ENCODE measurements around the gene AKAP6. TPM values are rescaled to one million over a fixed set of nuclear protein-coding genes. Genes with fewer than 3 reads are reported as not detected.

The AKAP6 gene
- total RNA-seq, 1 donor from 2014 or later: 600 TPM

GRCh38 chr14:32630701-32631100 lies 301.6 kb downstream of the AKAP6 start:
- Mint-ChIP-seq H3K36me3 (ENCODE audit: unreplicated experiment) (peaks cover 5% of the 10 kb centered on the region), H3K4me3 (ENCODE audit: unreplicated experiment) (no peak overlapping the region), H3K4me1 (ENCODE audit: low read depth, unreplicated experiment) (no peaks in the 10 kb centered on the region), H3K27me3 (ENCODE audit: unreplicated experiment) (no peaks in the 10 kb centered on the region), H3K9me3 (ENCODE audit: unreplicated experiment) (peaks cover 13% of the 10 kb centered on the region), H3K27ac (ENCODE audit: unreplicated experiment) (no peak overlapping the region)
- DNase-seq: no peak
- no peak for TF ChIP-seq CTCF (IDR thresholded peaks at IDR 0.05; ENCODE audit: partially characterized antibody, unreplicated experiment)

- H3K4me1 Mint-ChIP-seq (ENCODE audit: low read depth, unreplicated experiment): no peaks in the 10 kb centered on the region
- H3K27me3 Mint-ChIP-seq (ENCODE audit: unreplicated experiment): no peaks in the 10 kb centered on the region
- no peak for DNase-seq
- no peak for TF ChIP-seq CTCF (IDR thresholded peaks at IDR 0.05; ENCODE audit: partially characterized antibody, unreplicated experiment)
- no peak overlapping the region for H3K27ac Mint-ChIP-seq (ENCODE audit: unreplicated experiment)
- H3K9me3 Mint-ChIP-seq (ENCODE audit: unreplicated experiment): peaks cover 8% of the 10 kb centered on the region
- H3K36me3 Mint-ChIP-seq (ENCODE audit: unreplicated experiment): no peaks in the 10 kb centered on the region
- H3K4me3 Mint-ChIP-seq (ENCODE audit: unreplicated experiment): no peak overlapping the region
These were observed 304.2 kb downstream of the AKAP6 start for GRCh38 chr14:32633224-32633859.

GRCh38 chr14:32633930-32634329 lies 304.8 kb downstream of the AKAP6 start:
- peaks cover 8% of the 10 kb centered on the region for H3K9me3 Mint-ChIP-seq (ENCODE audit: unreplicated experiment)
- H3K4me1 Mint-ChIP-seq (ENCODE audit: low read depth, unreplicated experiment): no peaks in the 10 kb centered on the region
- no peak overlapping the region for H3K27ac Mint-ChIP-seq (ENCODE audit: unreplicated experiment)
- DNase-seq: no peak
- H3K4me3 Mint-ChIP-seq (ENCODE audit: unreplicated experiment): no peak overlapping the region
- no peak for TF ChIP-seq CTCF (IDR thresholded peaks at IDR 0.05; ENCODE audit: partially characterized antibody, unreplicated experiment)
- no peaks in the 10 kb centered on the region for H3K36me3 Mint-ChIP-seq (ENCODE audit: unreplicated experiment)
- H3K27me3 Mint-ChIP-seq (ENCODE audit: unreplicated experiment): no peaks in the 10 kb centered on the region

DNA sequence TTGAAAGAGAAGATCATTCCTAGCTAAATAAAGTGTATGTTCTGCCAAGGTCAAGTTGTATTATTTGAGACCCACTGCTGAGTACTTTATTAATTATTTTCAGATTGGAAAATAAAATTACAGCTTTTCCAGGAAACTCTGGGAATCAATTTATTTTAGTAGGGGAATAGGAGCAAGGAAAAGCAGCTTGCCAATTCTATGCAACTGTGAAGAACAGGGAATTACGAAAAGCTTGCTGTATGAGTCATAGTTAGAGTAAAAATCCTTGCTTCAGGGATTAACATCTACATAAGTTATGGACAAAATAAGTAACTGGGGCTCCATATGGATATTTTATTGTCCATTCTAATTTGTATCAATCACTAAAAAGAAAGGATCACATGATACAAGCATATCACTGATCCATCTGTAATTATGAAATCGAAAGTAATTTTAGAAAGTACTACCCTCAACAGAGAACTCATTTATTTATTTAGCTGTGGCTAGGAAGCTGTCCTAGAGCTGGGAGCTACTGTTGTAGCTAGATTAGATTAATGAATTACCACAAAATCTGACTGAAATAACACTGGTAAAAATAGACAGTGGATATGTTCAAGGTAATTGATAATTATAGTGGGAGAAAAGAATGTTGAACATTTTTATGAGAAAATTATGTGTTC lies 306.1 kb downstream of the AKAP6 start:
- H3K27me3 Mint-ChIP-seq (ENCODE audit: unreplicated experiment): no peaks in the 10 kb centered on the region
- no peaks in the 10 kb centered on the region for H3K4me1 Mint-ChIP-seq (ENCODE audit: low read depth, unreplicated experiment)
- H3K36me3 Mint-ChIP-seq (ENCODE audit: unreplicated experiment): no peaks in the 10 kb centered on the region
- no peak for DNase-seq
- H3K9me3 Mint-ChIP-seq (ENCODE audit: unreplicated experiment): peaks cover 8% of the 10 kb centered on the region
- H3K4me3 Mint-ChIP-seq (ENCODE audit: unreplicated experiment): no peak overlapping the region
- TF ChIP-seq CTCF (IDR thresholded peaks at IDR 0.05; ENCODE audit: partially characterized antibody, unreplicated experiment): no peak
- no peak overlapping the region for H3K27ac Mint-ChIP-seq (ENCODE audit: unreplicated experiment)

DNA sequence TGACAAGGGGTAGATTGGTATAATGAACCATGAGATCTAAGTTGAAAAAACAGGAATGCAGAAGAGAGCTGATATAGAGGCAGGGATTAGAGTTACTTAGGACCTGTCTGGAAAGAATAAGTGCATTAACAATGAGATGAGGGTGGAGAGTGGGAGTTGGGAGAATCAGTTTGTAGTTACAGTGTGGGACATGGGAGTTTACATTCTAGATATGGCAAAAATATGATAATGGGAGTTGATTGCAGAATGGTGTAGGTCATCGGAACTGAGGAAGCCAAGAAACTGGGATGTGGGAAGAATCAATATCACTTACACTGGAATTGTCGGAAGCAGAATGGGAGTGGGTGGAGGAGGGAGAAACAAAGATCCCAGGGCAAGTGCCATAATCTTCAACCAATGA lies 308.5 kb downstream of the AKAP6 start:
- peaks cover 8% of the 10 kb centered on the region for H3K9me3 Mint-ChIP-seq (ENCODE audit: unreplicated experiment)
- H3K27ac Mint-ChIP-seq (ENCODE audit: unreplicated experiment): no peak overlapping the region
- H3K4me1 Mint-ChIP-seq (ENCODE audit: low read depth, unreplicated experiment): no peaks in the 10 kb centered on the region
- DNase-seq: no peak
- H3K36me3 Mint-ChIP-seq (ENCODE audit: unreplicated experiment): no peaks in the 10 kb centered on the region
- TF ChIP-seq CTCF (IDR thresholded peaks at IDR 0.05; ENCODE audit: partially characterized antibody, unreplicated experiment): no peak
- no peaks in the 10 kb centered on the region for H3K27me3 Mint-ChIP-seq (ENCODE audit: unreplicated experiment)
- no peak overlapping the region for H3K4me3 Mint-ChIP-seq (ENCODE audit: unreplicated experiment)

All from glutamatergic neuron (in vitro differentiated cells).